Naive thymus-derived CD4-positive, alpha-beta T cell (primary cell): ENCODE results near the gene H6PD. TPM values are rescaled to one million over a fixed set of nuclear protein-coding genes. Genes with fewer than 3 reads are reported as not detected.

Experiments
- ATAC-seq: fragments of 150-1000 bp; cut with Tn5 transposase; 2 replicates; pipeline ENCODE4 v1.10.0; 2021; ENCODE audit warnings: mild to moderate bottlenecking, moderate library complexity
- CTCF ChIA-PET: fragments of 350-600 bp; sonication (Branson Sonifier 250); formaldehyde crosslinking; loops from one replicate; lab custom pipeline; 2021; ENCODE audit warnings: antibody characterized with exemption; lab: Charles Lee
- POLR2A ChIA-PET: fragments of 350-600 bp; sonication (Branson Sonifier 250); formaldehyde crosslinking; loops from one replicate; lab custom pipeline; 2021; ENCODE audit warnings: antibody characterized with exemption, inconsistent platforms; lab: Charles Lee
- DNase-seq, 9 donors: peaks; one replicate each; pipeline versions ENCODE4 v3.0.0 to v3.0.0-alpha.2; 2020 to 2022; ENCODE audit warnings: mixed read lengths in 1 of 9
- H3K27ac ChIP-seq: one replicate; pipeline ENCODE4 v1.7.0; 2013; ENCODE audit warnings: mild to moderate bottlenecking, low read depth, low read length, moderate library complexity
- H3K27me3 ChIP-seq, 2 donors: one replicate each; pipeline ENCODE4 v1.7.0; 2013; ENCODE audit warnings: low read length in 2 of 2, mild to moderate bottlenecking in 2 of 2, moderate library complexity in 2 of 2; ENCODE audit not compliant: control insufficient read depth in 2 of 2, insufficient read depth in 2 of 2
- H3K36me3 ChIP-seq, 3 experiments: 1 replicate in 2 of 3; 2 replicates in 1 of 3; pipeline ENCODE4 v1.7.0; 2013; ENCODE audit warnings: low read length in 3 of 3, mild to moderate bottlenecking in 3 of 3, moderate library complexity in 1 of 3; ENCODE audit not compliant: insufficient read depth in 3 of 3, control insufficient read depth in 2 of 3
- H3K4me1 ChIP-seq, 2 donors: one replicate each; pipeline ENCODE4 v1.7.0; 2013; ENCODE audit warnings: low read length in 2 of 2, mild to moderate bottlenecking in 2 of 2, moderate library complexity in 1 of 2; ENCODE audit not compliant: control insufficient read depth in 2 of 2, insufficient read depth in 2 of 2
- H3K4me3 ChIP-seq: 2 replicates; pipeline ENCODE4 v1.7.0; 2013; ENCODE audit warnings: mild to moderate bottlenecking, low read length
- H3K9me3 ChIP-seq, 3 experiments: 1 replicate in 2 of 3; 2 replicates in 1 of 3; pipeline ENCODE4 v1.7.0; 2013; ENCODE audit warnings: low read length in 3 of 3; ENCODE audit not compliant: control insufficient read depth in 2 of 3
- H3K27ac Mint-ChIP-seq, 9 donors: one replicate each; pipeline ENCODE4 v1.8.0; 2020 to 2022; ENCODE audit warnings: mixed read lengths in 9 of 9, mild to moderate bottlenecking in 8 of 9, moderate library complexity in 5 of 9, inconsistent platforms in 2 of 9
- H3K27me3 Mint-ChIP-seq, 5 donors: one replicate each; pipeline ENCODE4 v1.8.0; 2021 to 2022; ENCODE audit warnings: mixed read lengths in 5 of 5, mild to moderate bottlenecking in 1 of 5
- H3K36me3 Mint-ChIP-seq, 5 donors: one replicate each; pipeline ENCODE4 v1.8.0; 2020 to 2022; ENCODE audit warnings: mixed read lengths in 5 of 5, mild to moderate bottlenecking in 3 of 5, inconsistent platforms in 1 of 5
- H3K4me1 Mint-ChIP-seq, 7 donors: one replicate each; pipeline ENCODE4 v1.8.0; 2020 to 2022; ENCODE audit warnings: mixed read lengths in 7 of 7, mild to moderate bottlenecking in 3 of 7, inconsistent platforms in 1 of 7
- H3K4me3 Mint-ChIP-seq, 10 donors: one replicate each; pipeline ENCODE4 v1.8.0; 2020 to 2022; ENCODE audit warnings: mild to moderate bottlenecking in 10 of 10, mixed read lengths in 10 of 10, moderate library complexity in 6 of 10, inconsistent platforms in 2 of 10
- H3K9me3 Mint-ChIP-seq, 11 donors: one replicate each; pipeline ENCODE4 v1.8.0; 2020 to 2022; ENCODE audit warnings: mixed read lengths in 11 of 11, mild to moderate bottlenecking in 4 of 11, inconsistent platforms in 1 of 11, moderate library complexity in 1 of 11
- intact Hi-C, 2 donors: fragments of 100-400 bp; cut with micrococcal nuclease; formaldehyde crosslinking; loops; one replicate each; pipeline ENCODE4 v1.15.1; 2023
- polyA plus RNA-seq, 2 donors: library from polyadenylated mRNA; unstranded; fragments of 300-500 nt; fragmentation: Illumina TruSeq; gene quantifications; one replicate each; pipeline ENCODE4 v1.2.3, GENCODE V29; 2021
- total RNA-seq, 6 experiments: library from RNA in 5 of 6; stranded (reverse) in 5 of 6; gene quantifications; 1 replicate in 5 of 6; 2 replicates in 1 of 6; pipeline ENCODE4 v1.2.3 and lab custom pipeline; 2021 to 2026

The H6PD gene
- total and polyA plus RNA-seq, 7 experiments from 2014 or later = 12.1 to 27.6 (median 19.3) TPM

GRCh38 chr1:9249263-9249533 lies 14.6 kb downstream of the H6PD start:
- intact Hi-C loops = no loop called here
- H3K4me3 Mint-ChIP-seq = no peak overlapping the region
- ChIA-PET POLR2A (no interaction called here), CTCF (interaction anchor here (1.3 kb wide), 1 partner anchor 47 kb away, joined by 3 read pairs; no protein-coding TSS in a partner anchor)
- H3K4me1 Mint-ChIP-seq = peaks cover 11 to 33% (median 19%) of the 10 kb centered on the region in 7 donors
- Histone ChIP-seq H3K27ac (no peak overlapping the region), H3K36me3 (peaks cover 0 to 36% (median 0%) of the 10 kb centered on the region in 3 experiments), H3K9me3 (no peaks in the 10 kb centered on the region), H3K4me3 (no peak overlapping the region), H3K4me1 (peaks cover 0 to 7% of the 10 kb centered on the region in 2 donors), H3K27me3 (no peaks in the 10 kb centered on the region)
- no peaks in the 10 kb centered on the region for H3K9me3 Mint-ChIP-seq
- DNase-seq (no peak), ATAC-seq (no peak)
- no peaks in the 10 kb centered on the region for H3K27me3 Mint-ChIP-seq
- peaks cover 0 to 29% (median 6%) of the 10 kb centered on the region in 5 donors for H3K36me3 Mint-ChIP-seq
- peak overlapping the region in 2 of 9 donors; percentile 56 to 72 for H3K27ac Mint-ChIP-seq

GRCh38 chr1:9249534-9250410 lies 15.2 kb downstream of the H6PD start:
- H3K4me3 Mint-ChIP-seq = no peak overlapping the region
- Histone ChIP-seq H3K27me3 (no peaks in the 10 kb centered on the region), H3K4me1 (peaks cover 0 to 1% of the 10 kb centered on the region in 2 donors), H3K36me3 (peaks cover 0 to 36% (median 0%) of the 10 kb centered on the region in 3 experiments), H3K9me3 (no peaks in the 10 kb centered on the region), H3K27ac (no peak overlapping the region), H3K4me3 (no peak overlapping the region)
- no peaks in the 10 kb centered on the region for H3K27me3 Mint-ChIP-seq
- no peaks in the 10 kb centered on the region for H3K9me3 Mint-ChIP-seq
- POLR2A ChIA-PET = no interaction called here
- peaks cover 12 to 33% (median 19%) of the 10 kb centered on the region in 7 donors for H3K4me1 Mint-ChIP-seq
- ATAC-seq = peak; percentile 46
- peaks cover 0 to 29% (median 6%) of the 10 kb centered on the region in 5 donors for H3K36me3 Mint-ChIP-seq
- intact Hi-C loops = loop anchor here in 1 of 2 donors (1.0 kb wide), 1 partner anchor 107 kb away; no protein-coding TSS in a partner anchor
- peak in 2 of 9 donors; percentile 8 to 20 for DNase-seq
- CTCF ChIA-PET = interaction anchor here (1.3 kb wide), 1 partner anchor 47 kb away, joined by 3 read pairs; no protein-coding TSS in a partner anchor
- H3K27ac Mint-ChIP-seq = no peak overlapping the region

DNA sequence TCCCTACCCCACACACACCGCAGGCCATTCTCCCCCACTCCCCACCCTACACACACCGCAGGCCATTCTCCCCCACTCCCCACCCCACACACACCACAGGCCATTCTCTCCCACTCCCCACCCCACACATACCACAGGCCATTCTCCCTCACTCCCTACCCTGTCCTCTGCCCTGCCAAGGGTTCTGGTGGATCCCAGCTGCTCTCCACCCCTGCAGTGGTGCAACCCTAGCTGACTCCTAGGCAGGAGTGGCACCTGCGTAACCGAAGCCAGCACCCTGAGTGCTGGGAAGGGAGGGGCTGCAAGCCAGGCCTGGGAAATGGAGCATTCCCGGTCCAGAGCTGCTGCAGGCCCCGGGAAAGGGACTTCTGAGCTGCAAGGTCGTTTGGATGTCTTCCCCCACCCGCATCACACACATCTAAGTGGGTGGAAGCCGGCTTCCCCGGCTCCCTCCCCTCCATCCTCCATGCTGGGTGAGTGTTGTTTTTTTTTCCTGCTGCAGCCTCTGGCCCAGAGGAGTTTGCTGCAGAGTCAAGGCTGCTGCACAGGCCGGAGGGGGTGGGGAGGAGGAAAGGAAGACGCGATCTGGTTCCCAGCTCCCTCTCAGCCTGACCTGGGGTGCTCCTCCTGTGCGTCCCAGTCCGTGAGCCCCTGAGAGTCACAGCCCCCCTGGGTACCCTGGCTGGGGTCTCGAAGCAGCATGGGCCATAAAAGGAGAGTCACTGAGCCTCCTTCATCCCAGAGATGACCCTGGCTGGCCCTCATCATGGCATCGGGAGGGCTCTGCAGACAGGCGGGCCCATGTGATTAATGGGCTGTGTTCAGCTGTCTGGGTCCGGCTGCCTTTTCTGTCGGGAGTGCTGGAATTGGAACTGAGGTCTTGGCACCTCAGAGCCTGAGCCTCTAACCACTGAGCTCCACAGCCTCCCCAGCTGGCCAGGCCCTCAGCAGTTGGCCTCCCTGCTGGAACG lies 16.1 kb downstream of the H6PD start:
- Histone ChIP-seq H3K4me3 (no peak overlapping the region), H3K4me1 (no peaks in the 10 kb centered on the region), H3K36me3 (peaks cover 0 to 31% (median 0%) of the 10 kb centered on the region in 3 experiments), H3K27ac (no peak overlapping the region), H3K27me3 (no peaks in the 10 kb centered on the region), H3K9me3 (no peaks in the 10 kb centered on the region)
- intact Hi-C loops = loop anchor here in 1 of 2 donors (1.0 kb wide), 1 partner anchor 108 kb away; no protein-coding TSS in a partner anchor
- H3K27me3 Mint-ChIP-seq = no peaks in the 10 kb centered on the region
- peaks cover 11 to 34% (median 18%) of the 10 kb centered on the region in 7 donors for H3K4me1 Mint-ChIP-seq
- H3K36me3 Mint-ChIP-seq = peaks cover 0 to 29% (median 7%) of the 10 kb centered on the region in 5 donors
- H3K9me3 Mint-ChIP-seq = no peaks in the 10 kb centered on the region
- no peak overlapping the region for H3K27ac Mint-ChIP-seq
- CTCF ChIA-PET = interaction anchor here (0.6 kb wide), 1 partner anchor 10 kb away, joined by 3 read pairs; no protein-coding TSS in a partner anchor
- ATAC-seq (no peak), DNase-seq (no peak)
- POLR2A ChIA-PET = no interaction called here
- no peak overlapping the region for H3K4me3 Mint-ChIP-seq

GRCh38 chr1:9251501-9251900 lies 16.9 kb downstream of the H6PD start:
- peaks cover 0 to 32% (median 0%) of the 10 kb centered on the region in 3 experiments for H3K36me3 ChIP-seq
- ATAC-seq (no peak), DNase-seq (no peak)
- no peaks in the 10 kb centered on the region for H3K27me3 ChIP-seq
- ChIA-PET POLR2A (no interaction called here), CTCF (interaction anchor here (0.6 kb wide), 1 partner anchor 10 kb away, joined by 3 read pairs; no protein-coding TSS in a partner anchor)
- no peak overlapping the region for H3K4me3 ChIP-seq
- Mint-ChIP-seq H3K27me3 (no peaks in the 10 kb centered on the region), H3K27ac (no peak overlapping the region), H3K4me1 (peaks cover 11 to 34% (median 18%) of the 10 kb centered on the region in 7 donors), H3K36me3 (peaks cover 0 to 28% (median 6%) of the 10 kb centered on the region in 5 donors), H3K9me3 (no peaks in the 10 kb centered on the region), H3K4me3 (no peak overlapping the region)
- H3K9me3 ChIP-seq = no peaks in the 10 kb centered on the region
- H3K27ac ChIP-seq = no peak overlapping the region
- no peaks in the 10 kb centered on the region for H3K4me1 ChIP-seq
- intact Hi-C loops = no loop called here

- no peak overlapping the region for H3K4me3 Mint-ChIP-seq
- Histone ChIP-seq H3K36me3 (peaks cover 0 to 20% (median 0%) of the 10 kb centered on the region in 3 experiments), H3K27ac (no peak overlapping the region), H3K9me3 (no peaks in the 10 kb centered on the region), H3K27me3 (no peaks in the 10 kb centered on the region), H3K4me3 (no peak overlapping the region), H3K4me1 (no peaks in the 10 kb centered on the region)
- H3K27me3 Mint-ChIP-seq = no peaks in the 10 kb centered on the region
- DNase-seq (no peak), ATAC-seq (no peak)
- H3K27ac Mint-ChIP-seq = no peak overlapping the region
- peaks cover 0 to under 1% (median 0%) of the 10 kb centered on the region in 11 donors for H3K9me3 Mint-ChIP-seq
- H3K4me1 Mint-ChIP-seq = peaks cover 11 to 43% (median 24%) of the 10 kb centered on the region in 7 donors
- intact Hi-C loops = no loop called here
- CTCF ChIA-PET = interaction anchor here (1.3 kb wide), 1 partner anchor 29 kb away, joined by 3 read pairs; no protein-coding TSS in a partner anchor
- peaks cover 0 to 28% (median 9%) of the 10 kb centered on the region in 5 donors for H3K36me3 Mint-ChIP-seq
- POLR2A ChIA-PET = no interaction called here
Measured at GRCh38 chr1:9253004-9253403, 18.4 kb downstream of the H6PD start.

GRCh38 chr1:9253453-9254105 lies 19.0 kb downstream of the H6PD start:
- intact Hi-C loops = no loop called here
- Mint-ChIP-seq H3K27me3 (no peaks in the 10 kb centered on the region), H3K27ac (no peak overlapping the region), H3K36me3 (peaks cover 0 to 30% (median 15%) of the 10 kb centered on the region in 5 donors), H3K4me3 (no peak overlapping the region), H3K4me1 (peaks cover 14 to 49% (median 30%) of the 10 kb centered on the region in 7 donors), H3K9me3 (peaks cover 0 to 6% (median 0%) of the 10 kb centered on the region in 11 donors)
- Histone ChIP-seq H3K27ac (no peak overlapping the region), H3K9me3 (no peaks in the 10 kb centered on the region), H3K4me3 (no peak overlapping the region), H3K36me3 (peaks cover 0 to 17% (median 0%) of the 10 kb centered on the region in 3 experiments), H3K27me3 (no peaks in the 10 kb centered on the region), H3K4me1 (no peaks in the 10 kb centered on the region)
- POLR2A ChIA-PET = no interaction called here
- DNase-seq (no peak), ATAC-seq (no peak)
- CTCF ChIA-PET = interaction anchor here (1.3 kb wide), 1 partner anchor 28 kb away, joined by 3 read pairs; no protein-coding TSS in a partner anchor
